ENCODE measurements around the gene SPTLC3.

Gene SPTLC3

GRCh38 chr20:13117200-13117599 is 108.4 kb downstream of the SPTLC3 start:
- no peak for TF ChIP-seq CTCF (IDR thresholded peaks at IDR 0.05)

- no peak for TF ChIP-seq CTCF (IDR thresholded peaks at IDR 0.05)
Observed at GRCh38 chr20:13118676-13119075, 109.9 kb downstream of the SPTLC3 start.

GRCh38 chr20:13119583-13119982 is 110.8 kb downstream of the SPTLC3 start:
- TF ChIP-seq CTCF (IDR thresholded peaks at IDR 0.05) = peak; percentile 90

GRCh38 chr20:13120471-13120870 is 111.7 kb downstream of the SPTLC3 start:
- no peak for TF ChIP-seq CTCF (IDR thresholded peaks at IDR 0.05)

- no peak for TF ChIP-seq CTCF (IDR thresholded peaks at IDR 0.05)
Observed at GRCh38 chr20:13121840-13122515, 113.2 kb downstream of the SPTLC3 start.

- TF ChIP-seq CTCF (IDR thresholded peaks at IDR 0.05) = no peak
Observed at GRCh38 chr20:13125486-13125885, 116.7 kb downstream of the SPTLC3 start.

GRCh38 chr20:13128173-13128572 is 119.4 kb downstream of the SPTLC3 start:
- TF ChIP-seq CTCF (IDR thresholded peaks at IDR 0.05) = no peak

All from LNCAP (cell line).